SK-N-SH treated with all-trans-retinoic acid at 6 μM for 48 hours (cell line): Measurements from ENCODE around the gene TNIP3.
"Not testable (repeated sequence)": the region's sequence is repeated elsewhere in the genome, so short reads cannot be mapped to it uniquely, and the experiment has no call there.

ENCODE experiments used
- BACH2 ChIP-seq: fragments of 250-450 bp; sonication (Bioruptor Pico); IDR thresholded peaks from 2 replicates; pipeline ENCODE4 v1.9.0; 2021; ENCODE audit warnings: mild to moderate bottlenecking, borderline replicate concordance
- ZC3H10 ChIP-seq: fragments of 250-450 bp; sonication (Bioruptor Pico); IDR thresholded peaks from 2 replicates; pipeline ENCODE4 v1.5.1; 2021; ENCODE audit warnings: mild to moderate bottlenecking, moderate library complexity
- ZFP3 ChIP-seq: fragments of 250-450 bp; sonication (Bioruptor Pico); IDR thresholded peaks from 2 replicates; pipeline ENCODE4 v1.5.0; 2020; ENCODE audit warnings: mild to moderate bottlenecking, moderate library complexity

GRCh38 chr4:121171477-121171876 is 7.4 kb upstream of the TNIP3 start:
- TF ChIP-seq BACH2; ZC3H10 (CRISPR knock-in tag); ZFP3: not testable (repeated sequence)
